NCI-H1105 treated with DMSO at 0.1 percent for 48 hours (cell line): Measurements from ENCODE around the gene PRLHR.

Experiments
- DNase-seq: peaks from one replicate; lab custom pipeline; 2025; lab: John Stamatoyannopoulos, UW

The PRLHR gene

DNA sequence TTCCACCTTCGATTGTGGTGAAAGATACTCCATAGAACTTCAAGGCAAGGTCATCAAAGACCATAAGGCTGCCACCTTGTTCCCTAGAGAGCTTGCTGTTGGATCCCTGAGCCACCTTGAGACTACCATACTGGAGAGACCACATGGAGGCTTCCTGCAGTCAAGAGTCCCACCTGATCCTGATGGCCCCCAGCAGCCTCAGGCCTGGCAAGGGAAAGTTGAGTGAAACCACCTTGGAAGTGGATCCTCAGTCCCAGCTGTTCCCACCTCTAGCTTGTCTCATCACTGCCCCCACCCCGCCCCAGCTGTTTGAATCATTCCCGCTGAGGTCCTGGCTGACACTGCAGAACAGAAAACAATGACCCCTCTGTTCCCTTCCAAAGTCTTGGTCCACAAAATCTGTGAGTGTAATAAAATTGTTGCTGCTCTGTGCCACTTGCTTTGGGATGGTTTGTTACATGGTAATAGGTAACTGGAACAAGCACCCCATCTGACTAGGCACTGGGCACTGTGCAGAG lies 32.0 kb downstream of the PRLHR start:
- no peak for DNase-seq

DNA sequence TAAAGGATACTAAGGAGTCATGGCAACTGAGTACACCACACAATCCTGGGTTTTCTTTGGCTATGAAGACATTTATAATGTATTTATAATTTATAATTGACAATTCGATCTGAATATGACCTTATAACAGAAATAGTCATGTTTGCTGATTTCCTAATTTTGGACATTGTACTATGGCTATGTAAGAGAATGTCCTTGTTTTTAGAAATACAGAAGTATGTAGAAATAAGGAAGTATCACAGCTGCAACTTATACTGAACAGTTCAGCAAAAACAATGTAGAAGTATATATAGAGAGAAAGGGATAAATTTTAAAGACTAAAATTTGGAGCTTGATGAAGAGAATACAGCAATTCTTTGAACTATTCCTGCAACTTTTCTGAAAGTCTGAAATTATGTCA lies 32.6 kb downstream of the PRLHR start:
- DNase-seq: no peak

DNA sequence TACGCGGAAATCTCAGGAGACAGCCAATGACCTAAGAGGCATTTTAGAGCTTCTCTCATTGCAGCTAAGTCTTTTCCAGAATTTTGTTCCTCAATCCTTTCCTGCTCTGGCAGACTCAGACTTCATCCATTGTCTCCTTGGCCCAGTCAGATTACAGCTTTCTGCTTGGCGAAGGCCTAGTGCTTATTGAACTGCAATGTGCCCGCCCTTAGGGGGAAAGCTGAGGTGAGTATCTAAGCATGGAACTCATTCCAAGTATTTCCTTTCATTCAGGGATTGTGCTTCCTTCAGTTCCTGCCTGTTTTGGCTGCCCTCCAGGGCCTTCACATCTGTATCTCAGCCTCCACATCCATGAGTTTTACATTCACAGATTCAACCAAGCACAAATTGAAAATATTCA lies 37.5 kb downstream of the PRLHR start:
- no peak for DNase-seq

- DNase-seq: no peak
Measured at GRCh38 chr10:118551535-118552100, 43.8 kb downstream of the PRLHR start.

- no peak for DNase-seq
Measured at GRCh38 chr10:118547282-118547681, 48.2 kb downstream of the PRLHR start.

DNA sequence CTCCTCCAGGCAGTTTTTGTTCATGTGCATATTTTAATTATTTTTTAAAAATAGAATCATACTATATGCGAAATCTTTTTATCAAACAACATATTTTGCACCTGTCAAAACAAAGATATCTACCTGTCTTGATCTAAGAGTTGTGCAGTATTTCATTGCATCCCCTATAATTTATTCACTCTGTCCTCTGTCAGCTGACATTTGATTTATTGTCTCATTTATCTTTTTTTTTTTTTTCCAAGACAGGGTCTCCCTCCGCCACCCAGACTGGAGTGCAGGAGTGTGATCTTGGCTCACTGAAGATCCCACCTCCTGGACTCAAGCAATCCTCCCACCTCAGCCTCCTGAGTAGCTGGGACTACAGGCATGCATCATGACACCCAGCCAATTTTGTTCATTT lies 49.0 kb downstream of the PRLHR start:
- no peak for DNase-seq

DNA sequence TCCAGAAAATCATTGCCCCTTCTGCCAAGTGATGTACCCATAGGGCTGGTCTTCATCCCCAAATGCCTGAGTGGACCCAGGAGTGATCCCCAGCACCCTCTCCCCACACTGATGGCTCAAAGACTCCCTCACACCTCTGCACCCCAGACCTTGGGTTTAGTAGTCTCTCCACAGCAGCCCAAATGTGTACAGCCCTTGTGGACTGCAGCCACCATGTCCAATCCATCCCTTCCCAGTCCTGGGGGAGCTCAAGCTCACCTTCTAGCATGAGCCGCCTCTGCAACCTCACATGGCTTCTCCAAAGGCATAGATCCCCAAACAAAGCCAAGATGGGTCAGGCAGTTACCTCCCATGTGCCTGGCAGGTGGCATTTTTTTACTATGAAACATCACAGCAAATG lies 50.1 kb downstream of the PRLHR start:
- no peak for DNase-seq

GRCh38 chr10:118544401-118544948 lies 51.0 kb downstream of the PRLHR start:
- no peak for DNase-seq

GRCh38 chr10:118543714-118544400 lies 51.6 kb downstream of the PRLHR start:
- DNase-seq: peak; percentile 51

DNA sequence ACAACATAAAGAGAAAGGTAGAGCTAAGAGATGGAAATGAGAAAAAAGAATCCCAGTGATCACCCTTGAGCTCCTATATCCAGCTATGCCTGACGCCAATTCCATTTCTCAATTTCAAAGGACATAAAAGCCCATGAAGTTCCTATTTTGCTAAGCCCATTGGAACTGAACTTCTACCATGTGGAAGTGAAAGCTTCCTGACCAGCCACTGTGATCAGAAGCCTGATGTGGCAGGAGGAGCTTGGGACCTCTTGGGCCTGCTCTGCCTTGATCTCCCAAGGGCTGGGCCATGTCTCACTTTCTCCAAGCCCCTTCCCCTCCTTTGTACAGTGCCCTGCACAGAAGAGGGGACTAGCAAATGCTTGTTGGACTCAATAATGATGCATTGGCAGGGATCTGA lies 52.7 kb downstream of the PRLHR start:
- no peak for DNase-seq

DNA sequence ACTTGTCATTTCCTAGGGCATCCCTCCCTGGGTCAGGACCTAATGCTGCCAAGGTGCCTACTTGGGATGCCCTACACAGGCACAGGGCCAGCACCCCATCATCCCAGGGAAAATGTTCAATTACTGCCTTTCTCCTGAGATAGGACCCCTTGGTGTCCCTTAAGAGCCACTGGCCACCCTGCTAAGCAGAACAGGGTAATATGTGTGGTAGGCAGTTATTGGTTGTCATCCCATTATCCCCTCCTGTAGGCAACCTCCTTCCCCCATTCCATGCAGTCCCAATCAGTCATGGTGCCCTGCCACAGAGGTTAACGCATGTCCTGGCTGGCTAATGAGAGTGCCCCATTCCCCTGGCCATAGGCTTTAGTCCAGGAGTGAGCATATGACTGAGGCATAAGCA lies 53.2 kb downstream of the PRLHR start:
- DNase-seq: no peak

DNA sequence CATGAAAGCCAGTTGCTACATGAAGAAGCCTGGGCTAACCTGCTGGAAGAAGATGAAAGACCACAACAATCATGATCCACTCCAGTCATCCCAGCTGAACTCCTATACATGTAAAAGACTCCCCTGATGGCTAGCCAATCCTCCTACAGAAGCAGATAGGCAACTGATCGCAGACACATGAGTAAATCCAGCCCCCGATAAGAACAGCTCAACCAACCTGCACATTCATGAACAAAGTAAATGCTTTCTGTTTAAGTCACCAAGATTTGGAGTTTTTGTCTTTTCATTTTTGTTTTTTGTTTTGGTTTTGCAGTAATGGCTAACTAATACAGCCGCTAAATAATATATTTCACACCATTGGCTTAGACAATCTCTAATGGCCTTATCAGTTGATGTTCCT lies 53.7 kb downstream of the PRLHR start:
- DNase-seq: no peak
